GM18526 (cell line): ENCODE measurements around the gene BICC1.

Experiments used
- POLR2A ChIP-seq: IDR thresholded peaks from 3 replicates; pipeline ENCODE4 v1.6.1; 2011; ENCODE audit not compliant: insufficient read length; ENCODE audit errors: extremely low read depth

Gene BICC1

GRCh38 chr10:58833771-58834561 lies 321.3 kb downstream of the BICC1 start:
- no peak for TF ChIP-seq POLR2A

GRCh38 chr10:58836176-58836700 lies 323.6 kb downstream of the BICC1 start:
- TF ChIP-seq POLR2A = no peak

GRCh38 chr10:58836991-58837575 lies 324.4 kb downstream of the BICC1 start:
- TF ChIP-seq POLR2A = no peak

GRCh38 chr10:58837826-58838225 lies 325.2 kb downstream of the BICC1 start:
- TF ChIP-seq POLR2A = no peak

- TF ChIP-seq POLR2A = no peak
Observed at GRCh38 chr10:58838561-58839208, 326.0 kb downstream of the BICC1 start.

GRCh38 chr10:58839771-58840170 lies 327.1 kb downstream of the BICC1 start:
- no peak for TF ChIP-seq POLR2A

GRCh38 chr10:58840840-58841435 lies 328.3 kb downstream of the BICC1 start:
- no peak for TF ChIP-seq POLR2A

- no peak for TF ChIP-seq POLR2A
Observed at GRCh38 chr10:58842860-58843376, 330.2 kb downstream of the BICC1 start.

GRCh38 chr10:58843760-58844159 lies 331.1 kb downstream of the BICC1 start:
- no peak for TF ChIP-seq POLR2A

- no peak for TF ChIP-seq POLR2A
Observed at GRCh38 chr10:58844680-58845079, 332.0 kb downstream of the BICC1 start.

- TF ChIP-seq POLR2A = no peak
Observed at GRCh38 chr10:58846856-58847255, 334.2 kb downstream of the BICC1 start.

- no peak for TF ChIP-seq POLR2A
Observed at GRCh38 chr10:58851606-58852005, 338.9 kb downstream of the BICC1 start.

GRCh38 chr10:58853668-58854067 lies 341.0 kb downstream of the BICC1 start:
- no peak for TF ChIP-seq POLR2A

- no peak for TF ChIP-seq POLR2A
Observed at GRCh38 chr10:58854811-58855210, 342.1 kb downstream of the BICC1 start.

GRCh38 chr10:58856508-58857240 lies 344.0 kb downstream of the BICC1 start:
- TF ChIP-seq POLR2A = no peak
